HG03460 (cell line): ENCODE data around the gene GPR151.

Source experiments
- ATAC-seq: cut with Tn5 transposase; IDR thresholded peaks from one replicate; pipeline ENCODE4 v1.9.1; 2021; ENCODE audit not compliant: unreplicated experiment

The GPR151 gene

GRCh38 chr5:146521403-146522106 is 5.6 kb upstream of the GPR151 start:
- ATAC-seq, result no peak

DNA sequence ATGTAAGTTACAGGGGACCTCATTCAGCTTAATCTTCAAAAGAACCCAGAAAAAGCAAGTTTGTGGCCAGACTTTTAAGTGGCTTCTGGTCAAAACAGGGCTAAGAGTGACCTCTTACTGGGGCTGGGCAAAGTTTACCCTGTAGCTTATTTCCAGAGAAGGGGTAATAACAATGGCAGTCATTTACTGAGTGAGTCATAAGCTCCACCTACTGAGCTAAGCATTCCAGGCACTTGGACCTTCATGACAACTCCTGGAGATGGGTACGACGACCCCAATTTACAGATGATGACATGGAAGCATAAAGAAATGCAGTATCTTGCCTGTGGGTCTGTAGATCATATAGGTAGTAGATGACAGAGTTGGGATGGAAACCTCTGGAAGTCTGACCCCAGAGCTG is 4.7 kb upstream of the GPR151 start:
- no peak for ATAC-seq

GRCh38 chr5:146519554-146519953 is 3.6 kb upstream of the GPR151 start:
- ATAC-seq, result no peak

DNA sequence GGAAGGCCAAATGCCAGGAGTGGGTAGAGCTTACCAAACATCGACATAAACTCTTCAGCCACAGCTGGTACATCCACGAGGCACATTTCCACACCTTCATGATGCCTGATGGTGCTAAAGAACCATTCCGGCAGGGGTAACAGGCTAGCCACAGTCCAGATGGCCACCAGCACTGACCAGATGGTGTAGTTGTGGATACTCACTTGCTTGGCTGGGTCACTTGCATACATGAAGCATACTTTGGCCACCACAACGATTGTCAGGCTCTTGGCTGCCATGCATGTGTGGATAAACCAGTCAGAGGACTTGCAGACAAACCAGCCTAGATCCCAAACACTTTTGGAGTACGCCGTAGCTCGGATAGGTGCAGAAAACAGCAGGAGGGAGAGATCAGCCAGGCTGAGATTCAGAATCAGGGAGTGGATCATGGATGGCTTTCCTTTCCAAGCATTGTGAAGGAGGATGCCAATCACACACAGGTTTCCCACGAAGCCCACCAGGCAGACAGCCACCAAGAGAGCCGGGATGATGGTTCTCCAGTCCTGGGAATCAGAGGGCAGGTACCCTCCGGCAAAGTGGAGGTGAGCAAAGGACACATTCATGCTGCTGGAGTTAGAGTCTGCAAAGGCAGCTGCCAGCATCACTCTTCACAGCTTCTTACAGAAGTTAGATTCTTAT is 378 bp downstream of the GPR151 start:
- ATAC-seq, result no peak

- no peak for ATAC-seq
Measured at GRCh38 chr5:146514575-146514974, 1.4 kb downstream of the GPR151 start.

DNA sequence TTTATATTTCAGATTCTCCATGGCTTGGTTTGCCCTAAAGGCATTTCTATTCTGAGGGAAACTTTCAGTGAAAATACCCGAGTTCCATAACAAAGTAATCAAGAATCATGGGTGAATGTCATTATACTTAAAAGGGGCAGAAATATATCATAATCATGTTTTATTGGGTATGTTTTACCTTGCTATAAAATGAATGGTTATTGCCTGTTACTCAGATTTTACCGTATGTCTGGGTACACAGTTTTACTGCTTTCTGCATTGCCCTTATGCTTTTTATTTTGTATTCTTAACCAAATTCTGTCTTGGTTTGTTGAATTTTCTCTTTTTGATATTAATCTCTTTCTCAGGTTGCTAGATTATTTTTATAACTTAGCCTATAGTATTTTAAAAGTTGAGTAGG is 2.5 kb downstream of the GPR151 start:
- no peak for ATAC-seq

DNA sequence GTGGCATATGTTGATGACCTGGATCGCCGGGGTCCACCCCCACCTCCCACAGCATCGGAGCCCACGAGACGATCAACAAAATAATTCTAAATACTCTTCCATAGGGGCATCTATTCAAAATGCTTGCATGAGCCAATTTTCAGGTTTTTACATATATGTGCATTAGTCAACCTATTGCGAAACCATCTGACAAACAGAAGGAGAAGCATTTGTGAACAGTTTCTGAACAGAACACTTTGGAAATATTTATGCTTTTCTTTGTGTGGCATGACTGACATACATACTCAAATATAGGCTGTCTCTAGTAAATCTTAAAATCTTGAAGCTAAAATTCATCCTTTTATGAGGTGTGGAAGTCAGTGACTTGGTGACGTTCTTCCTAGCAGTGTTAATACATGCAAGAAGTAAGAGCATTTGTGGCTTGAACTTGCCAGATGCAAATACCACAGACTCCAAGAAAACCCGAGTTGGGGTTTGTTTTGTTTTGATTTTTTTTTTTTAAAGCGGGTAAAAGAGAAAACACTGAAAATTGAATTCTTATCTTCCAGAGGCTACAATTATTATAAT is 5.3 kb downstream of the GPR151 start:
- no peak for ATAC-seq

DNA sequence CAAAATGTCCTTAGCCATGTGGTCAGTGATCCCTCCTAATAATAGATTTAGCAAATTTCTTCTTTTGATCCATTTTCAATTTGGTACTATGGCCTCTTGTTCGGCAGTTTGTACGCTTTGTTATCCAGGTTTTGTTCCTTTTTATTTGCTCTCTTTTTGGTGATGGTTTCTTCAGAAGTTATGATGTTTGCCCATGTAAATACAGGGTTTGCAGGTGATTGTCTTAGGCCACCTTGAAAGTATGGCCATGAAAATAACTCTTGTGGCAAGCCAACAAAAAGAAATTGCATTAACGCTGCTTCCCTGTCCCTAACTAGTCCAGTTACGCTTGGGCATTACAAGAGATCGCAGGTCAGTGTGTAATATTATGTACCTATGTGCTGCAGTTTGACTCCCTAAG is 8.6 kb downstream of the GPR151 start:
- ATAC-seq, result no peak

- ATAC-seq, result no peak
Measured at GRCh38 chr5:146499680-146500079, 16.3 kb downstream of the GPR151 start.

GRCh38 chr5:146494656-146495055 is 21.3 kb downstream of the GPR151 start:
- ATAC-seq, result no peak

DNA sequence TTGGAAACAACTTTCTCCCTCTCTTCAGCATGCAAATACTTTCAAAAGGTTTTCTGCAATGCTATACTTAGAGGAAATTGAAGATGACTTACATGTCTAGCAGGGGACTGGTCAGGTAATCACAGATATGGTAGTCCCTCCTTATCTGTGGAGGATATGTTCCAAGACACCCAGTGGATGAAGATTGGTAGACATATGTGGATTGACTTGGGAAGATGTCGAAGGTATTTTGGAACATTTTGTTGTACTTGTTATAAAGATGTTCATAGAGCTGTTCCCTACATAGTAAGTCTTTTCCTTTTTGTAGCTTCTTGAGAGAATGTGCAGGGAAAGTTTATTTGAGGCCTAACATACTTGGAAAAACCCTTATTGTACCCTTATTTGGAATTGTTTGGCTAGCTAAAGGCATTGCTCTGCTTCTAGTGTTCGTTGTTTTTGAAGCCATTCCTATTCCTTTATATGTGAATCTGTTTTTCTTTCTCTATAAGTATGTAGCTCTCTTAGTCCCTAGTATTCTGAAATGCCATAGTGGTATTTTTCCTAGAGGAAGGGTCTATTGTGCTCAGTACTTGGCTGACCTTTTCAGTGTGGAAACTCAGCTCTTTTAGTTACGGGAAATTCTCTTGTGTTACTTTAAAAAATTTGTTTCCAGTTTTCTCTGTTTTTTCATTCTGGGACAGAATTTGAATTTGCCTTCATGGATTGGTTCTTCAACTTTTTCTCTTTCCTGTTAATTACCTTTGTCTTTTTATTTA is 25.7 kb downstream of the GPR151 start:
- no peak for ATAC-seq

DNA sequence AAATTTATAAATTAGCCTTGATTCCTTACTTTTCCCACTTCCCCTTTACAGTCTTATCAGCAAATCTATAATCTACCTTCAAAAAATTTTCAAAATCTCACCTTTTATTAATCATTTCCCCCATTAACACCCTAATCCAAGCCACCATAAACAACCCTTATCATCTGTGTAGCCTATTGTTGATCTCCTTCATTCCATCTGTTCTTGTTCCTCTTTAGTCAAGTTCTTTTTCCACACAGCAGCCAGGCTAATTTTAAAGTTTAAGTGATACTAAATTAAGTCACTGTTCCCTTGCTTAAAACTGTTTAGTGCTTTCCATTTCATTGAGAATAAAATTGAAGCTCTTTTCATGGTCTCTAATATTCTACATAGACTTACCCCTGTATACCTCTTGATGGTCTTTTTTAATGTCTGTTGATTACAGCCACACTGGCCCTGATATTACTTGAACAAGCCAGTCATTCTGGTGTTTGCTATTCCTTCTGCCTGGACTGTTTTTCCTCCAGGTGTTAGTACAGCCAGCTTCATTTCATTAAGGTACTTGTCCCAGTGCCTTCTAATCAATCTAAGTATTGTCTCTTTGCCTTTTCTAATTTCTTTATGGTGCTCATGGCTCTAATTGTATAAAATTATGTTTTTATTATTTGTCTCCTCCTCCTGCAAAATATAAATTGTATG is 31.1 kb downstream of the GPR151 start:
- no peak for ATAC-seq

GRCh38 chr5:146482775-146483174 is 33.2 kb downstream of the GPR151 start:
- no peak for ATAC-seq

GRCh38 chr5:146475906-146476305 is 40.1 kb downstream of the GPR151 start:
- ATAC-seq, result no peak

DNA sequence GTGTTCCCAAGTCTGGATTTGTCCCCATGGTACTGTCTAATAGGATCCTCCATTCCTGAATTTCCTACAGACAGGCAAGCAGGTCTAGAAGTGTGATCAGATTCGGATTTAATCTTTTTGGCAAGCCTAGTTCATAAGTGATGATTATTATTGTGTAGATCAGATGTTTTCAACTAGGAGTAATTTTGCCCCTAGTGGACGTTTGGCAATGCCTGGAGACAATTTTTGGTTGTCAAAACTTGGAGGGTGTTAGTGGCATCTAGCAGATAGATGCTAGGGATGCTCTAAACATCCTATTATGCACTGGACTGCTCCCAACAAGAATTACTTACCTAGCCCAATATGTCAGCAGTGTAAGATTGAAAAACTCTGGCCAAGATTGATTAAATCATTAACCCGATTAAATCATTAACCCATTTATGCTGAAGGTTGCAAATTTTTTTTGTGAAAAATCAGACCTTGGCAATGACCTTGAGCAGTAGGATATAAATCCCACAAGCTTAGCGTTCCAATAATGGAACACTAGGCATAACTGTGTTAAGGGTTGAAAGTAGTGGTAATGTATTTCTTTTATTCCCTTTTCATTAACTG is 40.7 kb downstream of the GPR151 start:
- no peak for ATAC-seq

- ATAC-seq, result no peak
Measured at GRCh38 chr5:146474065-146474464, 41.9 kb downstream of the GPR151 start.

DNA sequence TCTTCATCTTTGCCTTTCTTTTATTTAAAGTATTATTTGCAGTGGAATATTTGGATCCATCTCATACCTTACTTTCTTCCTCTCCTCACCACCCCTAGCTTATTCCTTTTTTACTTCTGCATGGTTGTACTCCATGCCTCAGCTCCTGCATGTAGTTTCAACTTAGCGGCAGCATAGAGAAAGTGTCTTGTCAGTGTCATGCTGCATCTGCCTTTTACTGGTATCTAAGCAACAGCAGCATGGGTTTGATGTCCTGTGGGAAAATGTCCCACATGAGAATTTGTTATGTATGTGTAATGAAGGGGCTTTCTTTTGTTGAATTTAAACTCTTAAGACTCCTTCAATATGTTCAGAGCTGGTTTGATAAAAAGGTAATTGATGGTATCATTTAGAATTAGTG is 48.2 kb downstream of the GPR151 start:
- ATAC-seq, result no peak

GRCh38 chr5:146466521-146467349 is 49.3 kb downstream of the GPR151 start:
- ATAC-seq, result no peak

DNA sequence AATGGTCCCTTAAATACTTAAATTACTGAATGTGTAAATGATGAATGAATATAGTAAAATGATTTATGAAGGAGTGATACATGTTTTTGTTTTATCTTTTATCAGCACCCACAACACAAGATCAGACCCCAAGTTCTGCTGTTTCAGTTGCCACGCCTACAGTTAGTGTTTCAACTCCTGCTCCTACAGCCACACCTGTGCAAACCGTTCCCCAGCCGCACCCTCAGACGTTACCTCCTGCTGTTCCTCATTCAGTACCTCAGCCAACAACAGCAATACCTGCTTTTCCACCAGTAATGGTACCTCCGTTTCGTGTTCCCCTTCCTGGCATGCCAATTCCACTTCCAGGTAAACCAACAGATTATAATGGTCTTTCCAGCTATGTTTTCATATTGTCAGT is 52.5 kb downstream of the GPR151 start:
- no peak for ATAC-seq
